Brain microvascular endothelial cell (primary cell): ENCODE data around the gene ZNF335.

ENCODE experiments used
- DNase-seq: peaks from one replicate; pipeline ENCODE4 v3.0.0-alpha.2; 2020
- H3K27ac ChIP-seq: fragments of 250-450 bp; sonication (Bioruptor Pico); 2 replicates; pipeline ENCODE4 v1.5.1; 2020; ENCODE audit warnings: mild to moderate bottlenecking, moderate library complexity
- H3K27me3 ChIP-seq: fragments of 250-450 bp; sonication (Bioruptor Pico); replicated peaks from 2 replicates; pipeline ENCODE4 v1.5.1; 2020; ENCODE audit warnings: mild to moderate bottlenecking
- H3K36me3 ChIP-seq: fragments of 250-450 bp; sonication (Bioruptor Pico); replicated peaks from 2 replicates; pipeline ENCODE4 v1.5.1; 2020; ENCODE audit warnings: mild to moderate bottlenecking
- H3K4me3 ChIP-seq: 2 replicates; pipeline ENCODE4 v1.5.1; 2011; ENCODE audit warnings: low read depth, mild to moderate bottlenecking, control low read depth, low read length, moderate library complexity
- CTCF ChIP-seq: IDR thresholded peaks from 2 replicates; pipeline ENCODE4 v1.5.1; 2011; ENCODE audit warnings: low read depth, mild to moderate bottlenecking, moderate library complexity, low read length, control low read depth, inconsistent platforms; ENCODE audit errors: missing control alignments
- in situ Hi-C: cut with HindIII; loops from 2 replicates; pipeline ENCODE4 v1.10.0; 2017; ENCODE audit warnings: low sequenced_read_pairs, low pct_ligation_motif_present

Gene ZNF335

GRCh38 chr20:45909336-45909808, 62.6 kb downstream of the ZNF335 start:
- no peaks in the 10 kb centered on the region for H3K27me3 ChIP-seq
- H3K27ac ChIP-seq: no peak overlapping the region
- H3K4me3 ChIP-seq: no peak overlapping the region
- no peak for TF ChIP-seq CTCF
- no peaks in the 10 kb centered on the region for H3K36me3 ChIP-seq
- no peak for DNase-seq
- in situ Hi-C loops: no loop called here

- in situ Hi-C loops: no loop called here
- no peak for DNase-seq
- no peak for TF ChIP-seq CTCF
- no peak overlapping the region for H3K27ac ChIP-seq
- no peak overlapping the region for H3K4me3 ChIP-seq
- H3K27me3 ChIP-seq: no peaks in the 10 kb centered on the region
- no peaks in the 10 kb centered on the region for H3K36me3 ChIP-seq
Observed at GRCh38 chr20:45908084-45908483, 63.9 kb downstream of the ZNF335 start.

- in situ Hi-C loops: no loop called here
- TF ChIP-seq CTCF: no peak
- Histone ChIP-seq H3K4me3 (no peak overlapping the region), H3K36me3 (no peaks in the 10 kb centered on the region), H3K27me3 (no peaks in the 10 kb centered on the region), H3K27ac (no peak overlapping the region)
- no peak for DNase-seq
Observed at GRCh38 chr20:45907219-45907948, 64.6 kb downstream of the ZNF335 start.

DNA sequence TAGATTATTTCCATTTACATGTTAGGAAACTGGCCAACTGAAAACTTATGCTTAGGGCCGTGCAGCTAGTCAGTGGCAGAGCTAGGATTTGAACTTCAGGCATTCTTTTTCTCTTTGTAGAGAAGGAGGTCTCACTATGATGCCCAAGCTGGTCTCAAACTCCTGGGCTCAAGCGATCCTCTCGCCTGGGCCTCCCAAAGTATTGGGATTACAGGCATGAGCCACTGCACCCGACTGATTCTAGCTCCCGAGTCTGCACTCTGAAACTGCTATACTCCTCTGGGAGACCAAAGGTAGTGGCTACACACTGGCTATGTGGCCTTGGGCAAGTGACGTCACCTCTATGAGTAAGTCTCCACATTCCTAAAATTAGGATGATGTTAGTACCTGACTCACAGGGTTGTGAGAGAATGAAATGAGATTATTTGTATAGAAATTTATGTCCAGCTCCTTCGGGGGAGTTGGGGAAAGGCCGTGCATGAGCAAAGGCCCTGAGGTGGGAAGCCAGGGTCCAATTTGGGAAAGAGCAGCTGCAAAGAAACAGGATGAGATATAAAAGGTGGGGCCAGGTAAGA, 66.4 kb downstream of the ZNF335 start:
- Histone ChIP-seq H3K36me3 (peaks cover 6% of the 10 kb centered on the region), H3K27me3 (no peaks in the 10 kb centered on the region), H3K4me3 (no peak overlapping the region), H3K27ac (no peak overlapping the region)
- DNase-seq: peak; percentile 72
- TF ChIP-seq CTCF: no peak
- in situ Hi-C loops: no loop called here

DNA sequence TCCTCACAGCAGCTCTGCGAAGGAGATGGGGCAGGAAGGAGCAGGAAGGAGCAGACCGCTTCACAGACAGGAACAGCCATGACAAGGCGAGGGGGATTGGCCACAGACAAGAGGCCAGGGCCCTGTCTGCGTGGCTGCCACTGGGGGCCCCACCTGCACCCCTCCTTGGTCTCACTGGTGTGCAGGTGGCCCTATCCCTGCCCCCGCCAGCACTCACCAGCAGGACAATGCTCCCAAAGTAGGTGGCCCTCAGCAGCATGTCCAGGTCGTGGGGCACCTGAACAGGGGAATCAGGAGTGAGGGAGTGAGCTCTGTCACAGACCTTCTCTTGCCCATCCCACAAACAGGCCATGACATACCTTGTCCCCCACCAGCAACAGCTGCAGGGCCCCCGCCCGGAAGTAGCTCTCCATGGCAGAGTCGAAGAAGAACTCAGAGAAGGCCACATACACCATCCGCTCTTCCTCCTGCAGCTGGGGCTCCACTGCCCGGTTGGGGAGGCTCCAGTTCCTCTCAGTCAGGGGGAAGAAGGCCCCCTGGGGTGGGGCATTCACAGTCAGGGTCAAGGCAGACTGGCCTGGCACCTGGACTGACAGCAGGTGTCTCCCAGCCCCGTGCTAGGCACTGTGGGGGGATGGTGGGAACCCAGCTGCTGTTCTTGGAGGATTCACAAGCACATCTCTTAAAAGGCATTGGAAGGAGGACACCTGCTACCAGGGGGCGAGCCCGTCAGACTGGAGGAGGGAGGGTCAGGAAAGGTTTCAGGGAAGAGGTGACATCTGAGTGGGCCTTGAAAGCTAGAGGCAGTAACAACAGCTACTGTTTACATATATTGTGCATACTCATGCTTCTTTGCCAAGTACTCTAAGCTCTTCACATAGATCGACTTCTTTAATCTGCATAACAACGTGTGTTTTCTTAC, 67.2 kb downstream of the ZNF335 start:
- DNase-seq: no peak
- Histone ChIP-seq H3K36me3 (peaks cover 8% of the 10 kb centered on the region), H3K27me3 (no peaks in the 10 kb centered on the region), H3K4me3 (no peak overlapping the region), H3K27ac (no peak overlapping the region)
- in situ Hi-C loops: no loop called here
- no peak for TF ChIP-seq CTCF
